Activated CD8-positive, alpha-beta T cell treated with anti-CD3 and anti-CD28 coated beads, Interleukin-2, amount 10 ng/mL, durations not matched to agents 7 days and 5 days (primary cell): ENCODE results near the gene PRAMEF13. TPM values are rescaled to one million over a fixed set of nuclear protein-coding genes. Genes with fewer than 3 reads are reported as not detected.
A peak's percentile ranks its signal among the peaks of the same experiment; 100 is the strongest.
"Not testable (repeated sequence)": the region's sequence is repeated elsewhere in the genome, so short reads cannot be mapped to it uniquely, and the experiment has no call there.

ENCODE experiments used
- ATAC-seq: fragments of 150-1000 bp; cut with Tn5 transposase; one replicate; pipeline ENCODE4 v1.10.0; 2021; ENCODE audit warnings: moderate library complexity
- CTCF ChIA-PET: fragments of 350-600 bp; sonication (Branson Sonifier 250); formaldehyde crosslinking; loops from one replicate; lab custom pipeline; 2021; ENCODE audit warnings: antibody characterized with exemption; lab: Charles Lee
- POLR2A ChIA-PET: fragments of 350-600 bp; sonication (Branson Sonifier 250); formaldehyde crosslinking; loops from one replicate; lab custom pipeline; 2021; ENCODE audit warnings: antibody characterized with exemption; lab: Charles Lee
- DNase-seq: peaks from one replicate; pipeline ENCODE4 v3.0.0-alpha.2; 2020
- H3K27ac Mint-ChIP-seq: one replicate; pipeline ENCODE4 v1.8.0; 2021; ENCODE audit warnings: mild to moderate bottlenecking, mixed read lengths
- H3K27me3 Mint-ChIP-seq: one replicate; pipeline ENCODE4 v1.8.0; 2021; ENCODE audit warnings: low read depth, mixed read lengths
- H3K36me3 Mint-ChIP-seq: one replicate; pipeline ENCODE4 v1.8.0; 2021; ENCODE audit warnings: low read depth, mixed read lengths
- H3K4me1 Mint-ChIP-seq: one replicate; pipeline ENCODE4 v1.8.0; 2021; ENCODE audit warnings: low read depth, mixed read lengths
- H3K4me3 Mint-ChIP-seq: one replicate; pipeline ENCODE4 v1.8.0; 2021; ENCODE audit warnings: mild to moderate bottlenecking, mixed read lengths
- H3K9me3 Mint-ChIP-seq: one replicate; pipeline ENCODE4 v1.8.0; 2022; ENCODE audit warnings: mixed read lengths; ENCODE audit not compliant: insufficient read depth
- total RNA-seq, 2 experiments: library from RNA; stranded (reverse); gene quantifications; one replicate each; pipeline ENCODE4 v1.2.3, GENCODE V29; 2021

Gene PRAMEF13
- total RNA-seq, 2 experiments from 2014 or later = not detected

GRCh38 chr1:13228343-13228781 lies 27.2 kb upstream of the PRAMEF13 start:
- DNase-seq (peak; percentile 59), ATAC-seq (no peak)
- no peaks in the 10 kb centered on the region for H3K4me1 Mint-ChIP-seq
- no peak overlapping the region for H3K4me3 Mint-ChIP-seq
- no peaks in the 10 kb centered on the region for H3K27me3 Mint-ChIP-seq
- CTCF ChIA-PET = no interaction called here
- no peak overlapping the region for H3K27ac Mint-ChIP-seq
- no peaks in the 10 kb centered on the region for H3K36me3 Mint-ChIP-seq
- POLR2A ChIA-PET = no interaction called here
- H3K9me3 Mint-ChIP-seq = no peaks in the 10 kb centered on the region

GRCh38 chr1:13227271-13228055 lies 26.3 kb upstream of the PRAMEF13 start:
- POLR2A ChIA-PET, CTCF ChIA-PET, H3K9me3 Mint-ChIP-seq, H3K27me3 Mint-ChIP-seq, H3K4me3 Mint-ChIP-seq, H3K36me3 Mint-ChIP-seq, ATAC-seq, H3K4me1 Mint-ChIP-seq, H3K27ac Mint-ChIP-seq: not testable (repeated sequence)
- peak; percentile 9 for DNase-seq

GRCh38 chr1:13225675-13226204 lies 24.5 kb upstream of the PRAMEF13 start, which contains the start of gene PRAMEF18:
PRAMEF18 (minus strand) TSS chr1:13226154; CDS start chr1:13226106, 48 bp downstream.
- H3K9me3 Mint-ChIP-seq, H3K27ac Mint-ChIP-seq, CTCF ChIA-PET, H3K36me3 Mint-ChIP-seq, H3K4me1 Mint-ChIP-seq, H3K27me3 Mint-ChIP-seq, H3K4me3 Mint-ChIP-seq, POLR2A ChIA-PET, ATAC-seq: not testable (repeated sequence)
- peak; percentile 2 for DNase-seq

GRCh38 chr1:13224480-13225060 lies 23.4 kb upstream of the PRAMEF13 start:
- Mint-ChIP-seq H3K9me3 (no peaks in the 10 kb centered on the region), H3K27me3 (no peaks in the 10 kb centered on the region), H3K36me3 (no peaks in the 10 kb centered on the region), H3K4me3 (no peak overlapping the region), H3K27ac (no peak overlapping the region), H3K4me1 (no peaks in the 10 kb centered on the region)
- no peak for ATAC-seq
- peak; percentile 12 for DNase-seq
- ChIA-PET CTCF (no interaction called here), POLR2A (no interaction called here)

- H3K36me3 Mint-ChIP-seq, POLR2A ChIA-PET, H3K9me3 Mint-ChIP-seq, ATAC-seq, CTCF ChIA-PET, H3K27me3 Mint-ChIP-seq, H3K27ac Mint-ChIP-seq, H3K4me1 Mint-ChIP-seq, DNase-seq, H3K4me3 Mint-ChIP-seq: not testable (repeated sequence)
Measured at GRCh38 chr1:13222788-13223187, 21.6 kb upstream of the PRAMEF13 start.

- CTCF ChIA-PET, H3K36me3 Mint-ChIP-seq, H3K4me3 Mint-ChIP-seq, H3K9me3 Mint-ChIP-seq, H3K27ac Mint-ChIP-seq, ATAC-seq, POLR2A ChIA-PET, H3K27me3 Mint-ChIP-seq, DNase-seq, H3K4me1 Mint-ChIP-seq: not testable (repeated sequence)
Measured at GRCh38 chr1:13219203-13219602, 18.0 kb upstream of the PRAMEF13 start.

- H3K27me3 Mint-ChIP-seq, CTCF ChIA-PET, H3K4me3 Mint-ChIP-seq, H3K27ac Mint-ChIP-seq, H3K9me3 Mint-ChIP-seq, DNase-seq, H3K36me3 Mint-ChIP-seq, H3K4me1 Mint-ChIP-seq, POLR2A ChIA-PET, ATAC-seq: not testable (repeated sequence)
Measured at GRCh38 chr1:13216619-13217018, 15.4 kb upstream of the PRAMEF13 start.

GRCh38 chr1:13208712-13209111 lies 7.5 kb upstream of the PRAMEF13 start:
- H3K4me3 Mint-ChIP-seq, POLR2A ChIA-PET, DNase-seq, H3K27ac Mint-ChIP-seq, CTCF ChIA-PET, H3K27me3 Mint-ChIP-seq, H3K9me3 Mint-ChIP-seq, H3K4me1 Mint-ChIP-seq, ATAC-seq, H3K36me3 Mint-ChIP-seq: not testable (repeated sequence)

GRCh38 chr1:13171548-13171947 lies 29.7 kb downstream of the PRAMEF13 start, which contains the start of gene PRAMEF9:
PRAMEF9 (plus strand) TSS chr1:13171848; CDS start chr1:13175281, 3,433 bp downstream.
- H3K4me1 Mint-ChIP-seq, H3K36me3 Mint-ChIP-seq, ATAC-seq, H3K27me3 Mint-ChIP-seq, POLR2A ChIA-PET, H3K9me3 Mint-ChIP-seq, CTCF ChIA-PET, DNase-seq, H3K27ac Mint-ChIP-seq, H3K4me3 Mint-ChIP-seq: not testable (repeated sequence)

GRCh38 chr1:13165531-13165930 lies 35.7 kb downstream of the PRAMEF13 start, which contains the start of gene HNRNPCL4:
HNRNPCL4 (minus strand) TSS chr1:13165631; CDS start chr1:13165467, 164 bp downstream.
- ATAC-seq, H3K9me3 Mint-ChIP-seq, POLR2A ChIA-PET, H3K27me3 Mint-ChIP-seq, H3K4me1 Mint-ChIP-seq, DNase-seq, H3K27ac Mint-ChIP-seq, H3K36me3 Mint-ChIP-seq, H3K4me3 Mint-ChIP-seq, CTCF ChIA-PET: not testable (repeated sequence)

GRCh38 chr1:13155909-13156308 lies 45.3 kb downstream of the PRAMEF13 start, which contains the start of gene PRAMEF26:
PRAMEF26 (minus strand) TSS chr1:13156009; CDS start chr1:13153095, 2,914 bp downstream.
- H3K27me3 Mint-ChIP-seq, CTCF ChIA-PET, H3K36me3 Mint-ChIP-seq, ATAC-seq, DNase-seq, H3K4me1 Mint-ChIP-seq, H3K27ac Mint-ChIP-seq, POLR2A ChIA-PET, H3K9me3 Mint-ChIP-seq, H3K4me3 Mint-ChIP-seq: not testable (repeated sequence)
